GM12864 (cell line): Measurements from ENCODE around the gene RDH14.

Source experiments
- DNase-seq: peaks from one replicate; pipeline ENCODE4 v3.0.0-alpha.2; 2011; ENCODE audit warnings: low read depth
- H3K4me3 ChIP-seq: 2 replicates; pipeline ENCODE4 v1.5.1; 2011; ENCODE audit warnings: mild to moderate bottlenecking, low read depth, low read length, control low read depth
- TF ChIP-seq, protein P1 (sequence below): IDR thresholded peaks from 2 replicates; pipeline ENCODE4 v1.5.1; 2011; ENCODE audit warnings: low read depth, mild to moderate bottlenecking, moderate library complexity, low read length, control low read depth, inconsistent platforms; ENCODE audit errors: missing control alignments

The RDH14 gene

GRCh38 chr2:18505703-18506341 is 54.6 kb downstream of the RDH14 start:
- H3K4me3 ChIP-seq, result no peak overlapping the region
- TF ChIP-seq, protein P1, sequence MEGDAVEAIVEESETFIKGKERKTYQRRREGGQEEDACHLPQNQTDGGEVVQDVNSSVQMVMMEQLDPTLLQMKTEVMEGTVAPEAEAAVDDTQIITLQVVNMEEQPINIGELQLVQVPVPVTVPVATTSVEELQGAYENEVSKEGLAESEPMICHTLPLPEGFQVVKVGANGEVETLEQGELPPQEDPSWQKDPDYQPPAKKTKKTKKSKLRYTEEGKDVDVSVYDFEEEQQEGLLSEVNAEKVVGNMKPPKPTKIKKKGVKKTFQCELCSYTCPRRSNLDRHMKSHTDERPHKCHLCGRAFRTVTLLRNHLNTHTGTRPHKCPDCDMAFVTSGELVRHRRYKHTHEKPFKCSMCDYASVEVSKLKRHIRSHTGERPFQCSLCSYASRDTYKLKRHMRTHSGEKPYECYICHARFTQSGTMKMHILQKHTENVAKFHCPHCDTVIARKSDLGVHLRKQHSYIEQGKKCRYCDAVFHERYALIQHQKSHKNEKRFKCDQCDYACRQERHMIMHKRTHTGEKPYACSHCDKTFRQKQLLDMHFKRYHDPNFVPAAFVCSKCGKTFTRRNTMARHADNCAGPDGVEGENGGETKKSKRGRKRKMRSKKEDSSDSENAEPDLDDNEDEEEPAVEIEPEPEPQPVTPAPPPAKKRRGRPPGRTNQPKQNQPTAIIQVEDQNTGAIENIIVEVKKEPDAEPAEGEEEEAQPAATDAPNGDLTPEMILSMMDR, result no peak
- DNase-seq, result no peak
